HL-60 (cell line): ENCODE data around the gene TRAF3IP1.

Experiments
- GABPA ChIP-seq: IDR thresholded peaks from 2 replicates; pipeline ENCODE4 v1.6.1; 2012; ENCODE audit warnings: low read depth
- POLR2AphosphoS5 ChIP-seq: IDR thresholded peaks from 2 replicates; pipeline ENCODE4 v1.6.1; 2012; ENCODE audit warnings: low read depth
- REST ChIP-seq: IDR thresholded peaks from 2 replicates; pipeline ENCODE4 v1.6.1; 2012; ENCODE audit warnings: low read depth; ENCODE audit not compliant: insufficient replicate concordance
- TF ChIP-seq, protein P1 (sequence below): IDR thresholded peaks from one replicate; pipeline ENCODE4 v1.5.1; 2011; ENCODE audit warnings: low read length, control low read depth, inconsistent platforms; ENCODE audit not compliant: insufficient read depth

DNA sequence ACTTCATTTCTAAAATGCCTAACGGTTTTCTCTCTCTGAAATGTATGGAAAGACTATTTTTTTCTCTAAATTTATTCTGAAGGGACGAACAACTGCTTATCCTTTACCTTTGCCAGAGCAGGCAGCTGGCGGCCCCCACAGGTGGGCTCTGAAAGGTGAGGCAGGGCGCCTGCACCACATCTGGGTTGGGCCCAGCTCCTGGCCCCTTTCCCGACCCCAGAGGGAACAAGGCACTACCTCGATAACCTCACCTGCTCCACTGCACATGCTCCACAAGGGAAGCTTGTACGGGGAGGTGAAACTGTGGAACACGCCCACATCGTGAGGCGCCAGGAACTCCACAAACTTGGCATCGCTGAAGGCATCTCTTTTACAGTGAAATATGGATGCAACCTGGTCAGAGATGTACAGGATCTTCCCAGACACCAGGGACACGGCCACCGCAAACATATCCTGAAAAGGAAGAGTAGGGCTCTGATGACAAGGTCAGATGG, 49.2 kb upstream of the TRAF3IP1 start:
- TF ChIP-seq POLR2AphosphoS5 = no peak
- TF ChIP-seq REST = no peak
- TF ChIP-seq, protein P1, sequence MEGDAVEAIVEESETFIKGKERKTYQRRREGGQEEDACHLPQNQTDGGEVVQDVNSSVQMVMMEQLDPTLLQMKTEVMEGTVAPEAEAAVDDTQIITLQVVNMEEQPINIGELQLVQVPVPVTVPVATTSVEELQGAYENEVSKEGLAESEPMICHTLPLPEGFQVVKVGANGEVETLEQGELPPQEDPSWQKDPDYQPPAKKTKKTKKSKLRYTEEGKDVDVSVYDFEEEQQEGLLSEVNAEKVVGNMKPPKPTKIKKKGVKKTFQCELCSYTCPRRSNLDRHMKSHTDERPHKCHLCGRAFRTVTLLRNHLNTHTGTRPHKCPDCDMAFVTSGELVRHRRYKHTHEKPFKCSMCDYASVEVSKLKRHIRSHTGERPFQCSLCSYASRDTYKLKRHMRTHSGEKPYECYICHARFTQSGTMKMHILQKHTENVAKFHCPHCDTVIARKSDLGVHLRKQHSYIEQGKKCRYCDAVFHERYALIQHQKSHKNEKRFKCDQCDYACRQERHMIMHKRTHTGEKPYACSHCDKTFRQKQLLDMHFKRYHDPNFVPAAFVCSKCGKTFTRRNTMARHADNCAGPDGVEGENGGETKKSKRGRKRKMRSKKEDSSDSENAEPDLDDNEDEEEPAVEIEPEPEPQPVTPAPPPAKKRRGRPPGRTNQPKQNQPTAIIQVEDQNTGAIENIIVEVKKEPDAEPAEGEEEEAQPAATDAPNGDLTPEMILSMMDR = no peak
- TF ChIP-seq GABPA = no peak
